Keratinocyte (primary cell): ENCODE data around the gene GARRE1. TPM values are rescaled to one million over a fixed set of nuclear protein-coding genes. Genes with fewer than 3 reads are reported as not detected.

ENCODE experiments used
- DNase-seq: peaks from one replicate; pipeline ENCODE4 v3.0.0-alpha.2; 2011; ENCODE audit warnings: low read depth, missing footprints, low spot score
- FAIRE-seq: peaks from 2 replicates; lab custom pipeline; 2011; peaks lifted over from hg19 to GRCh38; lab: Jason Lieb, UNC
- H2AFZ ChIP-seq: 2 replicates; pipeline ENCODE4 v1.6.0; 2012; ENCODE audit warnings: low read length, control low read depth, inconsistent platforms; ENCODE audit not compliant: control insufficient read depth
- H3K27ac ChIP-seq: 2 replicates; pipeline ENCODE4 v1.5.1; 2011; ENCODE audit warnings: low read length; ENCODE audit not compliant: control insufficient read depth, insufficient read depth
- H3K27me3 ChIP-seq: 3 replicates; pipeline ENCODE4 v1.6.0; 2011; ENCODE audit warnings: low read length; ENCODE audit not compliant: control insufficient read depth, insufficient read depth; ENCODE audit errors: extremely low read depth
- H3K36me3 ChIP-seq, 2 experiments: 2 replicates in 1 of 2; 3 replicates in 1 of 2; pipeline ENCODE4 v1.5.1; 2011; ENCODE audit warnings: low read length in 2 of 2, mild to moderate bottlenecking in 1 of 2; ENCODE audit not compliant: control insufficient read depth in 2 of 2, insufficient read depth in 2 of 2; ENCODE audit errors: extremely low read depth in 1 of 2
- H3K4me1 ChIP-seq: 3 replicates; pipeline ENCODE4 v1.5.1; 2011; ENCODE audit warnings: low read length; ENCODE audit not compliant: control insufficient read depth, insufficient read depth; ENCODE audit errors: extremely low read depth
- H3K4me2 ChIP-seq: 3 replicates; pipeline ENCODE4 v1.6.0; 2011; ENCODE audit warnings: low read depth, low read length; ENCODE audit not compliant: control insufficient read depth, insufficient read depth; ENCODE audit errors: extremely low read depth
- H3K4me3 ChIP-seq, 3 experiments: fragments of 200-600 bp in 1 of 3; sonication (generic) in 1 of 3; 2 replicates in 2 of 3; 3 replicates in 1 of 3; pipeline ENCODE4 v1.5.1; 2011 to 2016; ENCODE audit warnings: low read length in 3 of 3, mild to moderate bottlenecking in 3 of 3, control low read depth in 2 of 3, inconsistent platforms in 1 of 3, low read depth in 1 of 3, mixed read lengths in 1 of 3, mixed run types in 1 of 3, moderate library complexity in 1 of 3; ENCODE audit not compliant: control insufficient read depth in 2 of 3, insufficient read depth in 2 of 3; ENCODE audit errors: extremely low read depth in 1 of 3
- H3K79me2 ChIP-seq: 2 replicates; pipeline ENCODE4 v1.6.0; 2012; ENCODE audit warnings: low read length; ENCODE audit not compliant: control insufficient read depth, insufficient read depth
- H3K9ac ChIP-seq: 3 replicates; pipeline ENCODE4 v1.6.0; 2011; ENCODE audit warnings: low read length; ENCODE audit not compliant: control insufficient read depth, insufficient read depth; ENCODE audit errors: extremely low read depth
- H3K9me1 ChIP-seq: 3 replicates; pipeline ENCODE4 v1.6.0; 2011; ENCODE audit warnings: low read length; ENCODE audit not compliant: control insufficient read depth, insufficient read depth; ENCODE audit errors: extremely low read depth
- H3K9me3 ChIP-seq: 2 replicates; pipeline ENCODE4 v1.5.1; 2012; ENCODE audit warnings: low read depth, low read length; ENCODE audit not compliant: control insufficient read depth
- H4K20me1 ChIP-seq: 3 replicates; pipeline ENCODE4 v1.6.0; 2011; ENCODE audit warnings: low read length; ENCODE audit not compliant: control insufficient read depth, insufficient read depth; ENCODE audit errors: extremely low read depth
- EZH2 ChIP-seq: IDR thresholded peaks from one replicate; pipeline ENCODE4 v1.6.1; 2012; ENCODE audit warnings: inconsistent platforms, mild to moderate bottlenecking, low read length, moderate library complexity
- dilution Hi-C: fragments of 300-500 bp; cut with MboI; formaldehyde crosslinking; loops from one replicate; pipeline ENCODE4 v1.7.0; 2020; ENCODE audit warnings: low sequenced_read_pairs; ENCODE audit not compliant: extremely low pct_ligation_motif_present
- polyA plus RNA-seq, 5 experiments: library from polyadenylated mRNA; depleted of rRNA in 3 of 5; stranded (reverse) in 3 of 5; stranded (forward) in 1 of 5; unstranded in 1 of 5; fragments of >200 nt; gene quantifications; 1 replicate in 1 of 5; 2 replicates in 3 of 5; 3 replicates in 1 of 5; pipeline versions ENCODE4 v1.2.1 to v1.2.3, GENCODE V29; 2011 to 2012; ENCODE audit warnings: missing spikeins in 2 of 5, low read depth in 1 of 5, low replicate concordance in 1 of 5
- TF ChIP-seq, protein P1 (sequence below), 3 experiments: IDR thresholded peaks in 1 of 3; conservative IDR thresholded peaks in 1 of 3; optimal IDR thresholded peaks in 1 of 3; 2 replicates in 2 of 3; 3 replicates in 1 of 3; pipeline versions ENCODE3 to v1.5.1; 2011; ENCODE audit warnings: low read length in 3 of 3, mild to moderate bottlenecking in 3 of 3, moderate library complexity in 2 of 3, control low read depth in 1 of 3, inconsistent platforms in 1 of 3; ENCODE audit not compliant: insufficient read depth in 2 of 3; ENCODE audit errors: extremely low read depth in 1 of 3

Gene GARRE1
- polyA plus RNA-seq, 1 donor (not counting 4 experiments of a cell fraction or from before 2014, with no cell fraction given), result 5.7 TPM

DNA sequence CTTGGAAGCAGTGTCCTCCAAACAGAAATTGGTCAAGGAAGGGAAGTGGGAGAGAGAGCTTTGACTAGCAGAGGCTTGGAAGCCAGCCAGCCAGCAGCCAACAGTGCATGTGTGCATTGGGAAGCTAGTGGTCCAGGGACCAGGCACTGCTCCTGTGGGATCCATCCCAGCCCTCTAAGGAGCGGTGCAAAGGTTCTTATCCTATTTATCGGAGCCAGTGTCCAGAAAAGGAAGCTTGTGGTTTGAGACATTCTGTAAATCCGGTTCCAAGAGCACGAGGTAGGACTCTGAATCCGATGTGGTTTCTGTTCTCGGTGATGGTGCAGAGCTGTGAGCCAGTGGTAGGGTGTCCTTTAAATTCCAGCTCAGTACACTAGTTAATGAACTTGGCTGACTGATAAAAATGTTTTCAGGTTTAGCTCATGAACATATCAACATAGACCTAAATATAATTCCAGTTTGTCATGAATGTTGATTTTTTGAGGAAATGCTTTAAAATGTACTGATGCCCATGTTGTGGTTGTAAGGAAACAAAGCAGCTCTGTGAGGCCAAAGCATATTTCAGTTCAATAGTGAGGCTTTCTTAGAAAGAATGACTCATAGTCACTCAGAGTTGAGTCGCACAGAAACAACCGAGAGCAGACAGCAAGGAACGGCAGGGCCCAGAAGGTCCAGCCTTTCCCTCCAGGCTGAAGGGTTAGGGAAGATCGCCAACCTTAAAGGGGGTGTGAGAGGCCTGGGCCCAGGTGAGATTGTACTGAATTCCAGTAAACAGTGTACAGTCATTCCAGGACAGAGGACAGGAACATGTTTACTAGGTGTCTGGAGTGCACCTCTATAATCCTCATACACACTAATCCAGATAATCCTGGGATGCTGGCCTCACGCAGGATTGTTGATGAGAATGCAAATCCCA, 21.5 kb upstream of the GARRE1 start:
- dilution Hi-C loops, result no loop called here
- peak overlapping the region; percentile 70 for H3K27ac ChIP-seq
- H2AFZ ChIP-seq, result no peak overlapping the region
- TF ChIP-seq, protein P1, sequence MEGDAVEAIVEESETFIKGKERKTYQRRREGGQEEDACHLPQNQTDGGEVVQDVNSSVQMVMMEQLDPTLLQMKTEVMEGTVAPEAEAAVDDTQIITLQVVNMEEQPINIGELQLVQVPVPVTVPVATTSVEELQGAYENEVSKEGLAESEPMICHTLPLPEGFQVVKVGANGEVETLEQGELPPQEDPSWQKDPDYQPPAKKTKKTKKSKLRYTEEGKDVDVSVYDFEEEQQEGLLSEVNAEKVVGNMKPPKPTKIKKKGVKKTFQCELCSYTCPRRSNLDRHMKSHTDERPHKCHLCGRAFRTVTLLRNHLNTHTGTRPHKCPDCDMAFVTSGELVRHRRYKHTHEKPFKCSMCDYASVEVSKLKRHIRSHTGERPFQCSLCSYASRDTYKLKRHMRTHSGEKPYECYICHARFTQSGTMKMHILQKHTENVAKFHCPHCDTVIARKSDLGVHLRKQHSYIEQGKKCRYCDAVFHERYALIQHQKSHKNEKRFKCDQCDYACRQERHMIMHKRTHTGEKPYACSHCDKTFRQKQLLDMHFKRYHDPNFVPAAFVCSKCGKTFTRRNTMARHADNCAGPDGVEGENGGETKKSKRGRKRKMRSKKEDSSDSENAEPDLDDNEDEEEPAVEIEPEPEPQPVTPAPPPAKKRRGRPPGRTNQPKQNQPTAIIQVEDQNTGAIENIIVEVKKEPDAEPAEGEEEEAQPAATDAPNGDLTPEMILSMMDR (optimal IDR thresholded peaks at IDR 0.05 in 1 of 3, IDR thresholded peaks at IDR 0.05 in 1 of 3, conservative IDR thresholded peaks at IDR 0.05 in 1 of 3; ENCODE audit: extremely low read depth in 1 of 3, insufficient read depth in 2 of 3, low read length in 3 of 3), result no peak
- TF ChIP-seq EZH2, result no peak
- peak; percentile 70 for DNase-seq
- peak overlapping the region; percentile 72 for H3K4me2 ChIP-seq
- no peaks in the 10 kb centered on the region for H3K27me3 ChIP-seq
- no peaks in the 10 kb centered on the region for H3K9me3 ChIP-seq
- H3K4me1 ChIP-seq, result peaks cover 20% of the 10 kb centered on the region
- FAIRE-seq, result peak; percentile 94
- H3K9me1 ChIP-seq, result peaks cover 6% of the 10 kb centered on the region
- peaks cover 5 to 14% of the 10 kb centered on the region in 2 experiments for H3K36me3 ChIP-seq
- peaks cover 10% of the 10 kb centered on the region for H4K20me1 ChIP-seq
- H3K4me3 ChIP-seq, result peak overlapping the region in 2 of 3 experiments; percentile 25 to 37
- H3K9ac ChIP-seq, result peak overlapping the region; percentile 48
- H3K79me2 ChIP-seq, result no peaks in the 10 kb centered on the region

DNA sequence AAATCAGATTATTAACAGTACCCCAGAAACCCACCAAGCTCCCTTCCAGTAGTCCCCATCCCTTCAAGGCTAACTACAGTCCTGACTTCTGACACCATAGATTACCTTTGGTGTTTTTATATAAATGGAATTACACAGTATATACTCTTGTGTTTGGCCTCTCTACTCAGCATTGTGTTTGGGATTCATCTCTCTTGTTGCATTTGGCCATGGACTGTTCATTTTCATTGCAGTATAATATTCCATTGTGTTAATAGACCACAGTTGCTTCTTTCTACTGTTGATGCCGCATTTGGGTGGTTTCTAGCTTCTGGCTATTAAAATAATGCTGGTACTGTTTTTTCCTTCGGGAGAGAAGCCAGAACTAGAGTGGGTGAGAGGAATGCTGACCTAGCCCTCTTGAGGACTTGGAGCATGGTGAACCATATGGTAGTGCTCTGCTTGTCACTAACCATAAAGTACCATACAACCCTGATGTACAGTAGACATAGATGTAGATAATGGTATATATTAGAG, 18.9 kb upstream of the GARRE1 start:
- dilution Hi-C loops, result no loop called here
- Histone ChIP-seq H3K9ac (no peak overlapping the region), H3K9me1 (peaks cover 6% of the 10 kb centered on the region), H2AFZ (no peak overlapping the region), H4K20me1 (peaks cover 10% of the 10 kb centered on the region), H3K79me2 (no peaks in the 10 kb centered on the region), H3K4me3 (no peak overlapping the region), H3K4me2 (no peak overlapping the region), H3K27ac (no peak overlapping the region), H3K4me1 (peaks cover 20% of the 10 kb centered on the region), H3K27me3 (no peaks in the 10 kb centered on the region), H3K36me3 (peaks cover 3% of the 10 kb centered on the region in 2 experiments), H3K9me3 (no peaks in the 10 kb centered on the region)
- FAIRE-seq, result no peak
- DNase-seq, result no peak
- no peak for TF ChIP-seq EZH2
- TF ChIP-seq, protein P1 (optimal IDR thresholded peaks at IDR 0.05 in 1 of 3, IDR thresholded peaks at IDR 0.05 in 1 of 3, conservative IDR thresholded peaks at IDR 0.05 in 1 of 3; ENCODE audit: extremely low read depth in 1 of 3, insufficient read depth in 2 of 3, low read length in 3 of 3), result no peak
